Left lung (tissue), 10 donors: Measurements from ENCODE around the gene ESRRG. TPM values are rescaled to one million over a fixed set of nuclear protein-coding genes. Genes with fewer than 3 reads are reported as not detected.
A peak's percentile ranks its signal among the peaks of the same experiment; 100 is the strongest.

Experiments used
- ATAC-seq: fragments of 200-7000 bp; cut with Tn5 transposase; one replicate; pipeline ENCODE4 v1.9.1; 2020; ENCODE audit warnings: moderate library complexity
- DNase-seq, 4 donors: peaks; one replicate each; pipeline ENCODE4 v3.0.0-alpha.2; 2013 to 2020
- H3K27ac ChIP-seq, 2 donors: fragments of 200-600 bp; sonication (generic) in 1 of 2; one replicate each; pipeline versions ENCODE4 v1.5.0 to v1.8.0; 2020 to 2021
- H3K27me3 ChIP-seq, 2 donors: fragments of 200-600 bp; sonication (generic) in 1 of 2; one replicate each; pipeline versions ENCODE4 v1.5.0 to v1.8.0; 2020 to 2021
- H3K36me3 ChIP-seq, 2 donors: fragments of 200-600 bp; sonication (generic) in 1 of 2; one replicate each; pipeline versions ENCODE4 v1.5.0 to v1.8.0; 2020 to 2021
- H3K4me1 ChIP-seq, 2 donors: fragments of 200-600 bp; one replicate each; pipeline ENCODE4 v1.8.0; 2021
- H3K4me3 ChIP-seq, 2 donors: fragments of 200-600 bp; sonication (generic) in 1 of 2; one replicate each; pipeline versions ENCODE4 v1.5.0 to v1.8.0; 2020 to 2021; ENCODE audit warnings: mild to moderate bottlenecking in 1 of 2
- H3K9me3 ChIP-seq, 2 donors: fragments of 200-600 bp; sonication (generic) in 1 of 2; one replicate each; pipeline versions ENCODE4 v1.5.0 to v1.8.0; 2020 to 2021
- intact Hi-C, 2 donors: fragments of 100-400 bp; cut with DNase I; formaldehyde crosslinking; loops; one replicate each; pipeline versions ENCODE4 v1.11.2 to v1.14.2; 2022
- polyA plus RNA-seq, 6 donors: library from polyadenylated mRNA; unstranded; fragments of 120-200 nt; gene quantifications; one replicate each; pipeline ENCODE4 v1.2.1, GENCODE V29; 2013; ENCODE audit not compliant: insufficient read length in 6 of 6
- total RNA-seq, 2 donors: library from RNA; stranded (reverse); fragmentation: NEBNext Ultra II Directional; extraction: Animal tissue kit (Norgen Biotek cat#: 25700); gene quantifications; one replicate each; pipeline ENCODE4 v1.2.1, GENCODE V29; 2021
- TF ChIP-seq, protein P1 (sequence below), 2 donors: fragments of 200-600 bp; sonication (generic) in 1 of 2; IDR thresholded peaks; one replicate each; pipeline versions ENCODE4 v1.5.0 to v1.8.0; 2021; ENCODE audit warnings: antibody characterized with exemption in 2 of 2
- donor health status: DM: no; HTN: yes; CAD: no.
- donor health status: DM: no; HTN: no; CAD: no.

ESRRG gene
- total and polyA plus RNA-seq, 8 donors = 0.29 to 2.3 (median 1.5) TPM

DNA sequence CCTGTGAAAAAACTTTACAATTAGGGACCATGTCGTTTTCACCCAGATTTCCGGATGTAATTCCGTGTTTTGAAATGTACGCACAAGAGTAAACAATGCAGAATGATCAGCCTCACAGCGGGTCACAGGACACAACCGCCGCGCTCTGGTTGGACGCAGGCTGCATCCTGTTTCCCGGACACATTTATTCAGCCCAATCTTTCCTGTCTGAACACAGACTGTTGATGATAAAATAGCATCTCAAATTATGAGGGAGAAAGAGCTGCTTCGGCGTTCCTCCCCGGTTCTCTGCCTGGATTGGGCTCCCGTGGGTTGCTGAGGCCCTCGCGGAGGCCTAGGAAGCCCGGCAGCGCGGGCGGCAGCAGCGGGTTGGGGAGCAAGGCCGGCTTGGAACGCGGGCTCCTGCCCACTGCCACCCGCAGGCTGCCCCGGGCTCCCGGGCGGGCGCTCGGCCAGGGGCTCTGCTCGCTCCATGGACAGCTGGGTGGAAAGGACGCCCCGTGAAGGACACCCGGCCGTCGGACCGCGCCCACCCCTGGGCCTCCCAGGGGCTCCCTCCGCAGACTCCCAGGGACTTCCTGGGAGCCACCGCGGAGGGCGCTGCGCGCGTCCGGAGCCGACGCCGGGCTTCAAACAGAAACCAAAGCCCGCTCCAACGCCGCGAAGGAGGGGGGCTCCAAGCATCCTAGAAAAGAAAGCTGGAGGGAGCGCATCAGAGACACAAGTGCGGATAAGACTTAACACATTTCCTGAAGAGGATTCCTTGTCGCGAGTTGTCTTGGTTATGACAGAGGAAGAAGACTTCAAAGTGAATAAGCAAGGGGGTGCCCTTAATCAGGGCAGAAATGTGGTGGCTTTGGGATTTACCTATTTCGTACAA is 122.3 kb downstream of the ESRRG start:
- peak; percentile 70 to 91 (median 87) for DNase-seq
- no peaks in the 10 kb centered on the region for H3K4me1 ChIP-seq
- peak overlapping the region; percentile 49 to 63 for H3K4me3 ChIP-seq
- TF ChIP-seq, protein P1, sequence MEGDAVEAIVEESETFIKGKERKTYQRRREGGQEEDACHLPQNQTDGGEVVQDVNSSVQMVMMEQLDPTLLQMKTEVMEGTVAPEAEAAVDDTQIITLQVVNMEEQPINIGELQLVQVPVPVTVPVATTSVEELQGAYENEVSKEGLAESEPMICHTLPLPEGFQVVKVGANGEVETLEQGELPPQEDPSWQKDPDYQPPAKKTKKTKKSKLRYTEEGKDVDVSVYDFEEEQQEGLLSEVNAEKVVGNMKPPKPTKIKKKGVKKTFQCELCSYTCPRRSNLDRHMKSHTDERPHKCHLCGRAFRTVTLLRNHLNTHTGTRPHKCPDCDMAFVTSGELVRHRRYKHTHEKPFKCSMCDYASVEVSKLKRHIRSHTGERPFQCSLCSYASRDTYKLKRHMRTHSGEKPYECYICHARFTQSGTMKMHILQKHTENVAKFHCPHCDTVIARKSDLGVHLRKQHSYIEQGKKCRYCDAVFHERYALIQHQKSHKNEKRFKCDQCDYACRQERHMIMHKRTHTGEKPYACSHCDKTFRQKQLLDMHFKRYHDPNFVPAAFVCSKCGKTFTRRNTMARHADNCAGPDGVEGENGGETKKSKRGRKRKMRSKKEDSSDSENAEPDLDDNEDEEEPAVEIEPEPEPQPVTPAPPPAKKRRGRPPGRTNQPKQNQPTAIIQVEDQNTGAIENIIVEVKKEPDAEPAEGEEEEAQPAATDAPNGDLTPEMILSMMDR (IDR thresholded peaks at IDR 0.05) = peak in 1 of 2 donors; percentile 38
- H3K27me3 ChIP-seq = peaks cover 0 to 9% of the 10 kb centered on the region in 2 donors
- peak overlapping the region; percentile 88 to 93 for H3K27ac ChIP-seq
- H3K9me3 ChIP-seq = no peaks in the 10 kb centered on the region
- intact Hi-C loops = no loop called here
- peak; percentile 98 for ATAC-seq
- no peaks in the 10 kb centered on the region for H3K36me3 ChIP-seq

DNA sequence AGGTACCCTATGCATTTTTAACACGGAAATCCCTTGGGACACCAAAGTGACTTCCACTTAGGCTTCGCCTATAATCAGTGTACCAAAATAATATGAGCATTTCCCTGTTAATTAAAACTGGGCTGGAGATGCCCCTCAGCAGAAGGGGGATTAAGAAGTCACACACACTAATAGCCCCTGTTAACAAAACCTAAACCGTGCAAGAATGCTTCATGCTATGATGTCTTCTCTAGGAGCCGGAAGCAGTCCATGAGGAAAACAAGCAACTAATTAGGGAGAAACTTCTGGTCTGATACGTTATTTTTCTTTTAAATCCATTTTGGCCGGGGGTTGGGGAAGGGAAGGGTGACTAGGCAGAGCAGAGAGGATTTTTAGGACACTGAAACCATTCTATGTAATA is 123.4 kb downstream of the ESRRG start:
- no peak overlapping the region for H3K27ac ChIP-seq
- H3K4me3 ChIP-seq = no peak overlapping the region
- TF ChIP-seq, protein P1 (IDR thresholded peaks at IDR 0.05) = no peak
- no peaks in the 10 kb centered on the region for H3K9me3 ChIP-seq
- H3K27me3 ChIP-seq = peaks cover 0 to 9% of the 10 kb centered on the region in 2 donors
- ATAC-seq (no peak), DNase-seq (no peak)
- intact Hi-C loops = no loop called here
- H3K4me1 ChIP-seq = no peaks in the 10 kb centered on the region
- H3K36me3 ChIP-seq = no peaks in the 10 kb centered on the region

DNA sequence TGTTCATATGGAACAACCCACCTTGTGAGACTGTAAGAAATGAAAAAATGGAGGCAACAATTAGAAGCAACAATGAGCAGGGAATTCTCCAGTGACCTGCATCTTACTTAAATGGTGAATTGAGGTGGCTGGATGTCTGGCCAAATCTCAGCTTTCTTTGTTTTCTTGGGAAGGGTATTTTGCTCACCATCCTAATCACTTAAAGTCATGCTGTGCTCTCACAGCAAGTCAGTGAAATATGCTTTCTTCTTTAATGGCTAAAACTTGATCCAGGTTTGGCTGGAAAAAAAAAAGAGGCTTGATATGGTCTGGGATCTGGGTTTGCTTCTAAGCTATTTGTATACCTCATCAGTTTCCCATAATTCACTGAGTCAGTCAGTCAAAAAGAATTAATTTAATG is 124.8 kb downstream of the ESRRG start:
- ATAC-seq (no peak), DNase-seq (no peak)
- intact Hi-C loops = no loop called here
- Histone ChIP-seq H3K36me3 (no peaks in the 10 kb centered on the region), H3K4me1 (no peaks in the 10 kb centered on the region), H3K27me3 (peaks cover 0 to 9% of the 10 kb centered on the region in 2 donors), H3K9me3 (no peaks in the 10 kb centered on the region), H3K4me3 (no peak overlapping the region), H3K27ac (no peak overlapping the region)
- TF ChIP-seq, protein P1 (IDR thresholded peaks at IDR 0.05) = no peak

DNA sequence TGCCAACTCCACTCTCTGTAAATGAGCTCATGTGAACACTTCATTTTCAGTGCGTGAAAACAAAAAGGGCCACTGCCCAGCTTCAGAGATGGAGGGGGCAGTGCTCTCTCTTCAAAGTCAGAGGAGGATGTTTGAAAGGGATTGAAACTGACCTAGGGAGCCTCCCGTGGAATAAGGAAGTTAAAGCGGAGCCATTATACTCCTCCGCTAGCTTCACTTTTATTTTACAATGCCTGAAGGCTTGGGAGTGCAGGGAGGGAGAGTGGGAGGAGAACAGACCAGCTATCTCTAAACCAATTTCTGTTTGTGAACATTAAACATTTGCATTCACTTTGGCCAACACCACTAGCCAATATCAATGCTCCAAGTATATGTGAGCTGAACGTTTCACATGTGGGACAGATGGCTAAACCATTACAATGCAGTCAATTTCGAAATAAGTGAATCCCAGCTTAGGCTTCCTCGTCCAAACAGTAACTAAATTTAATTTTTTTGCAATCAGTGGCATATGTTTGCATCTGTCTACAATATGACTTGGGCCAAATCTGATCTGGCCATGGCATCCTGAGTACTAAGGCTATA is 126.9 kb downstream of the ESRRG start:
- intact Hi-C loops = no loop called here
- peak in 2 of 4 donors; percentile 74 to 88 for DNase-seq
- Histone ChIP-seq H3K4me1 (no peaks in the 10 kb centered on the region), H3K9me3 (no peaks in the 10 kb centered on the region), H3K36me3 (no peaks in the 10 kb centered on the region), H3K27ac (no peak overlapping the region), H3K4me3 (no peak overlapping the region), H3K27me3 (peaks cover 0 to 8% of the 10 kb centered on the region in 2 donors)
- no peak for ATAC-seq
- TF ChIP-seq, protein P1 (IDR thresholded peaks at IDR 0.05) = no peak

DNA sequence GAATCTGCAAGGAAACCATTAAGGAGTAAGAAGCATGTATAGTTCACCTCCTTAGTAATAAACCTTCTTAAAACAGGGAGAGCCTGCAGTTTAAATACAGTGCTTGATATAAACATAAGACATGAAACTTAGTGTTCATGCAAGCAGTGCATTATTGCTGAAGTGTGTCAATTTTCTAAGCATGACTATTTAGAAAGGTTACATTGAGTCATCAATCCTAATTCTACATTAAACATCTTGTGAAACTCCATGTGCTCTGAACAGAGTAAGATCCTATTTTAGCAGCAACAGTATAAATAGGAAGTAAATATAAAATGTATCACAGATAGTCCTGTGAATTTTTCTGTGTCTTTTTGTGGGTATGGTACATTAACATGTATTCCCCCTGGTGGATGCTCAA is 135.5 kb downstream of the ESRRG start:
- TF ChIP-seq, protein P1 (IDR thresholded peaks at IDR 0.05) = no peak
- DNase-seq = no peak
- intact Hi-C loops = no loop called here
- Histone ChIP-seq H3K27ac (no peak overlapping the region), H3K4me3 (no peak overlapping the region), H3K4me1 (no peaks in the 10 kb centered on the region), H3K27me3 (peaks cover 0 to 4% of the 10 kb centered on the region in 2 donors), H3K36me3 (no peaks in the 10 kb centered on the region), H3K9me3 (no peaks in the 10 kb centered on the region)
- ATAC-seq = no peak
